T-helper 1 cell treated with Interleukin-12 subunit alpha and Interleukin-12 subunit beta and Interleukin-4 antibody, amounts not matched to agents 30 μg/mL and 1 μg/mL, for 36 hours (primary cell): ENCODE results near the gene GSG1L2.

Experiments
- H3K27ac Mint-ChIP-seq: one replicate; pipeline ENCODE4 v1.8.0; 2021; ENCODE audit warnings: mild to moderate bottlenecking, mixed read lengths
- H3K27me3 Mint-ChIP-seq: one replicate; pipeline ENCODE4 v1.8.0; 2021; ENCODE audit warnings: low read depth, mixed read lengths
- H3K36me3 Mint-ChIP-seq: one replicate; pipeline ENCODE4 v1.8.0; 2021; ENCODE audit warnings: low read depth, mixed read lengths
- H3K4me1 Mint-ChIP-seq: one replicate; pipeline ENCODE4 v1.8.0; 2021; ENCODE audit warnings: low read depth, mixed read lengths
- H3K4me3 Mint-ChIP-seq: one replicate; pipeline ENCODE4 v1.8.0; 2021; ENCODE audit warnings: mild to moderate bottlenecking, moderate library complexity, mixed read lengths
- H3K9me3 Mint-ChIP-seq: one replicate; pipeline ENCODE4 v1.8.0; 2021; ENCODE audit warnings: mixed read lengths

Gene GSG1L2

GRCh38 chr17:9821921-9822320 lies at the start of gene GSG1L2:
Gene GSG1L2, minus strand, starts transcription at chr17:9822079. Its CDS starts 8 bp downstream, at chr17:9822071.
- H3K27me3 Mint-ChIP-seq: no peaks in the 10 kb centered on the region
- no peak within 1 kb of the TSS for H3K27ac Mint-ChIP-seq
- no peaks in the 10 kb centered on the region for H3K36me3 Mint-ChIP-seq
- H3K9me3 Mint-ChIP-seq: no peaks in the 10 kb centered on the region
- H3K4me3 Mint-ChIP-seq: no peak within 1 kb of the TSS
- H3K4me1 Mint-ChIP-seq: no peaks in the 10 kb centered on the region

DNA sequence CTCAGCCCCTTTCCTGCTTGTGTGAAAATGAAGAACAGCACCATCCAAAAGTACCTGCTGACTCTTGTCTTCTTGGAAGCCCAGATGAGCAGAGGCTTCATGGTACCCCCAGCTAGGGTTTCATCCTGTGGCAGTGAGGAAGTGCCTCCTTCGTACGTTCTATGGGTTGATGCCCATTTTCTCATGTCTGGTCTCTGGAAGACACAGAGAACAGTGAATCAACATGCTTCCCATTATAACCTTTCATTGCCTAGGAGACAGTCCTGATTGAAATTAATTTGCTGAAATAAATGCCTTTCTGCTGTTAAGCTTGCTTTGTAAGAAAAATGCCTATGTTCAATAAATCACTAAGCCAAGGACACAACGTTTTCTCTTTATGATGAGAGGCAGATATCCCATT lies 46.7 kb upstream of the GSG1L2 start:
- H3K4me3 Mint-ChIP-seq: no peak overlapping the region
- H3K27me3 Mint-ChIP-seq: no peaks in the 10 kb centered on the region
- no peaks in the 10 kb centered on the region for H3K36me3 Mint-ChIP-seq
- peaks cover 3% of the 10 kb centered on the region for H3K9me3 Mint-ChIP-seq
- H3K4me1 Mint-ChIP-seq: no peaks in the 10 kb centered on the region
- no peak overlapping the region for H3K27ac Mint-ChIP-seq

DNA sequence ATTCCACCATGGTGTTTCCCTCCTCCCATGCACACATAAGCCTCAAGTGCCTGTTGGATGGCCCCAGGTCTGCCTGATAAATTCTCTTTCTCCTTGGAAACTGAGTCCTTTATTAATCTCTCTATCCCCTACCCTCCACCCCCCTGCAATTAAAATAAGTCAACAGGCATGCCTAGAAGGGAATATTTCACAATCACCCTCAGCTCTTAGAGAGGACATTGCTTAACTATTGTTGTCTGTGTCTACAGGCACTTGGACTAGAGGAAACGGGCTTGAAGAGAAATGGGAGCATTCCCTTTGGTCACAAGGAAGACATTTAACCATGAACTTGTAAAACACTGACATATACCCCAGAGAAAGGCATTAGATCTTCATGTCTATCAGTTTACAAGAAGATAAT lies 43.7 kb upstream of the GSG1L2 start:
- H3K36me3 Mint-ChIP-seq: no peaks in the 10 kb centered on the region
- peaks cover 8% of the 10 kb centered on the region for H3K9me3 Mint-ChIP-seq
- no peaks in the 10 kb centered on the region for H3K27me3 Mint-ChIP-seq
- H3K4me3 Mint-ChIP-seq: no peak overlapping the region
- H3K4me1 Mint-ChIP-seq: no peaks in the 10 kb centered on the region
- no peak overlapping the region for H3K27ac Mint-ChIP-seq

DNA sequence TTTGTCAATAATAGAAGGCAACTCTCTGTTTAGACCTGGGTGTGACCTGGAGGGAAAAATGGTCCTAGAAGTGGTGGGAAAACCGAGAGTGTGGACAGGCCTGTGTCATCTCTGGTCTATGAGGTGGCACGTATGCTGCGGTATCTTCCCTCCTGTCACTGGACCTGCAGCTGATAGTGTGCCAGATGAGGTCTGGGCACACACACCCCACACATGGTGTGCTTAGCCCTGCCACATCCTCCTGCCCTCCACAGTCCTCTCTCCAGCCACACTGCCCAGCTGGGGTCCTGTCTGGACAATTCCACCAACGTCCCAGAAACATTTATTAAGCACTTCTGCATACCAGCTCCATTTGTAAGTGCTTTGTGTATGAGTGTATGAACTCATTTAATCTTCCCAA lies 41.1 kb upstream of the GSG1L2 start:
- Mint-ChIP-seq H3K4me1 (no peaks in the 10 kb centered on the region), H3K9me3 (peaks cover 8% of the 10 kb centered on the region), H3K27ac (no peak overlapping the region), H3K27me3 (no peaks in the 10 kb centered on the region), H3K4me3 (no peak overlapping the region), H3K36me3 (no peaks in the 10 kb centered on the region)

DNA sequence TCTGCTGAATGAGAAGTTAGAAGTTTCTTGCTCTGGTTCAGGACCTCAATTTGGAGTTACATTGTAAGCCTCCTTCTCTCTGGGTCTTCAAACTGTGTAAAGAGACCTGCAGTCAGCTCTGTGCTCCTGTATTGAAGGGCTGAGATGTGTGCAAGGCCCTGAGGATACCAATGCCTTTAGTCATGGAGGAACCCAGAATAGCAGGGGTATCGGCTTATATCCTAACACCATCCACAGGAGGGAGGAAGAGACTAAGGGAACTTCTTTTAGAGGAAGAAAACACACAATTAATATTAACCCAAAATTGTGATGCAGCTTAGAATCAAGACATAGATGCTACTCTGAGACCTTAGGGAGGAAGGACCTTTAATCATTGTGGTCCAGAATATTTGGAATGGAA lies 40.3 kb upstream of the GSG1L2 start:
- H3K36me3 Mint-ChIP-seq: no peaks in the 10 kb centered on the region
- H3K9me3 Mint-ChIP-seq: peaks cover 13% of the 10 kb centered on the region
- no peak overlapping the region for H3K27ac Mint-ChIP-seq
- H3K4me3 Mint-ChIP-seq: no peak overlapping the region
- no peaks in the 10 kb centered on the region for H3K4me1 Mint-ChIP-seq
- no peaks in the 10 kb centered on the region for H3K27me3 Mint-ChIP-seq

- H3K36me3 Mint-ChIP-seq: no peaks in the 10 kb centered on the region
- H3K4me1 Mint-ChIP-seq: no peaks in the 10 kb centered on the region
- no peak overlapping the region for H3K27ac Mint-ChIP-seq
- H3K27me3 Mint-ChIP-seq: no peaks in the 10 kb centered on the region
- no peak overlapping the region for H3K4me3 Mint-ChIP-seq
- H3K9me3 Mint-ChIP-seq: peaks cover 13% of the 10 kb centered on the region
Observed at GRCh38 chr17:9860851-9861250, 39.0 kb upstream of the GSG1L2 start.

GRCh38 chr17:9859781-9860180 lies 37.9 kb upstream of the GSG1L2 start:
- H3K27ac Mint-ChIP-seq: no peak overlapping the region
- H3K9me3 Mint-ChIP-seq: peaks cover 9% of the 10 kb centered on the region
- no peaks in the 10 kb centered on the region for H3K36me3 Mint-ChIP-seq
- H3K27me3 Mint-ChIP-seq: no peaks in the 10 kb centered on the region
- H3K4me1 Mint-ChIP-seq: no peaks in the 10 kb centered on the region
- H3K4me3 Mint-ChIP-seq: no peak overlapping the region

GRCh38 chr17:9855036-9855435 lies 33.2 kb upstream of the GSG1L2 start:
- no peaks in the 10 kb centered on the region for H3K4me1 Mint-ChIP-seq
- no peaks in the 10 kb centered on the region for H3K27me3 Mint-ChIP-seq

DNA sequence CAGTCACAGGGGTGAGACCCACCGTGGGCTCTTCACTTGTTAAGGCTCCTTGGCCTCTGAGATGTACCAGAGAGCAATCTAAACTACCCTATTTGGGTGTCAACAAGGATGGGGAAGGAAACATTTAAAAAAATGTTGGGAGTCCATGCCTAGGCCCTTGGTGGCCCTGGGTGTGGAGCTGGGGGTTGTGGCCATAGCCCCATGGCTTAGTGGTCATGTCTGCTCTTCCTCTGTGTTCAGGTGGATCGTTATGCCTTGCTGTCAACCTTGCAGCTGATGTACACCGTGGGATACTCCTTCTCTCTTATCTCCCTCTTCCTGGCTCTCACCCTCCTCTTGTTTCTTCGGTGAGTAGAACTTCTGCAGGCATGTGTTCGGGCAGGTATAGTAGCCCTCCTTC lies 32.4 kb upstream of the GSG1L2 start:
- no peaks in the 10 kb centered on the region for H3K36me3 Mint-ChIP-seq
- H3K4me1 Mint-ChIP-seq: no peaks in the 10 kb centered on the region
- H3K27me3 Mint-ChIP-seq: no peaks in the 10 kb centered on the region
- H3K4me3 Mint-ChIP-seq: no peak overlapping the region
- H3K27ac Mint-ChIP-seq: no peak overlapping the region
- H3K9me3 Mint-ChIP-seq: peaks cover 4% of the 10 kb centered on the region

More at GRCh38 chr17:9855036-9855435, 33.2 kb upstream of the GSG1L2 start:
- peaks cover 4% of the 10 kb centered on the region for H3K9me3 Mint-ChIP-seq
- no peak overlapping the region for H3K4me3 Mint-ChIP-seq
- H3K27ac Mint-ChIP-seq: no peak overlapping the region
- H3K36me3 Mint-ChIP-seq: no peaks in the 10 kb centered on the region

- H3K9me3 Mint-ChIP-seq: no peaks in the 10 kb centered on the region
- H3K36me3 Mint-ChIP-seq: no peaks in the 10 kb centered on the region
- H3K4me1 Mint-ChIP-seq: no peaks in the 10 kb centered on the region
- H3K4me3 Mint-ChIP-seq: no peak overlapping the region
- no peak overlapping the region for H3K27ac Mint-ChIP-seq
- H3K27me3 Mint-ChIP-seq: no peaks in the 10 kb centered on the region
Observed at GRCh38 chr17:9850151-9850550, 28.3 kb upstream of the GSG1L2 start.

DNA sequence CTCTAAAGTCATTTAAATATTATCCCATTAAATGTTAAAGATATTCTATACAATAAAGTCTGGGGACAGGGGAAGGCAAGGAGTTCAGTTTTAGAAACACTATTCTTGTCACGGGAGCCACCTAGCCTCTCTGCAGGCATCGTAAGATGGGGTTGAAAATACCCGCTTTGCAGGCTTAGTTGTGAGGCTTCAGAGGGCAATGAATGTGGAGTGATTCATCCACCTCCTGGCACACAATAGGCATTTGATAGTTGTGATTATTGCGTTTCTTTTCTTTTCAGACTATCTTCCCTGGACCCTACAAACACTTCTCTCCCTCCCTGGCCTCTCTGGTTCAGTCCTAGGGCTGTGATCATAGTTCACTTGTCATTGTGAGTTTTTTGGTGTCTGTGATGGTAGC lies 23.4 kb upstream of the GSG1L2 start:
- H3K4me3 Mint-ChIP-seq: no peak overlapping the region
- H3K4me1 Mint-ChIP-seq: no peaks in the 10 kb centered on the region
- H3K36me3 Mint-ChIP-seq: no peaks in the 10 kb centered on the region
- no peaks in the 10 kb centered on the region for H3K27me3 Mint-ChIP-seq
- no peak overlapping the region for H3K27ac Mint-ChIP-seq
- no peaks in the 10 kb centered on the region for H3K9me3 Mint-ChIP-seq

- H3K4me3 Mint-ChIP-seq: no peak overlapping the region
- H3K4me1 Mint-ChIP-seq: no peaks in the 10 kb centered on the region
- H3K27ac Mint-ChIP-seq: no peak overlapping the region
- no peaks in the 10 kb centered on the region for H3K36me3 Mint-ChIP-seq
- H3K9me3 Mint-ChIP-seq: no peaks in the 10 kb centered on the region
- no peaks in the 10 kb centered on the region for H3K27me3 Mint-ChIP-seq
Observed at GRCh38 chr17:9844153-9844552, 22.3 kb upstream of the GSG1L2 start.

GRCh38 chr17:9843152-9844010 lies 21.5 kb upstream of the GSG1L2 start:
- no peak overlapping the region for H3K27ac Mint-ChIP-seq
- no peaks in the 10 kb centered on the region for H3K9me3 Mint-ChIP-seq
- H3K4me1 Mint-ChIP-seq: no peaks in the 10 kb centered on the region
- no peak overlapping the region for H3K4me3 Mint-ChIP-seq
- H3K36me3 Mint-ChIP-seq: no peaks in the 10 kb centered on the region
- H3K27me3 Mint-ChIP-seq: no peaks in the 10 kb centered on the region

DNA sequence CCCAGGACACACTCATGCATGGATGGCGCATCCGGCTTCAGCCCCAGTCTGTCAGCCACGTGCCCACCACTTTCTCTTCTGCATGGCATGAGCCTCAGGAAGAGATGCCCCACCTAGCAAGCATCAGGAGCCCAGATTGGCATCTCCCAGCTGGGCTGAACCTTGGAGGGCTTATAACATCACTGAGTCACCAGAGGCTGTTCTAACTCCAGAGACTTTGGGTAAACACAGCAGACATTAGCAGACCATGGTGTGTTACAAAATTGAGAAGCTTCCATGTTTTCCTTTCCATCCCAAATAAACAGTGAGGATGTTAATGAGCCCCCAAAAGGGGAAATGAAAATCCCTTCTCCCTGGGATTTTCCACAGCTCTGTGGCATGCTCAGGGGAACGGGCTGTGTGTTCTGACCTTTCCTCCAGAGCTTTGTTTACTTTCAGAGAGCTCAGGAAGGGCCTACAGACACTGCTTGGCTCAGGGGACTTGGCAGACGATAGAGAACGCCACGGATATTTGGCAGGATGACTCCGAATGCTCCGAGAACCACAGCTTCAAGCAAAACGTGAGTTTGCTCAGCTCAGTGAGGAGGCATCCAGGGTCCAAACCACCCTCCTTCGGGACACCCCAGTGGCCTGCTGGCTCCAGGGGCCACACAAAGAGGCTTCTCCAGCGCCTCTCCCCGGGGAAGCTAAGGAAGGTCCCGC lies 20.3 kb upstream of the GSG1L2 start:
- Mint-ChIP-seq H3K36me3 (no peaks in the 10 kb centered on the region), H3K4me1 (no peaks in the 10 kb centered on the region), H3K27me3 (no peaks in the 10 kb centered on the region)

DNA sequence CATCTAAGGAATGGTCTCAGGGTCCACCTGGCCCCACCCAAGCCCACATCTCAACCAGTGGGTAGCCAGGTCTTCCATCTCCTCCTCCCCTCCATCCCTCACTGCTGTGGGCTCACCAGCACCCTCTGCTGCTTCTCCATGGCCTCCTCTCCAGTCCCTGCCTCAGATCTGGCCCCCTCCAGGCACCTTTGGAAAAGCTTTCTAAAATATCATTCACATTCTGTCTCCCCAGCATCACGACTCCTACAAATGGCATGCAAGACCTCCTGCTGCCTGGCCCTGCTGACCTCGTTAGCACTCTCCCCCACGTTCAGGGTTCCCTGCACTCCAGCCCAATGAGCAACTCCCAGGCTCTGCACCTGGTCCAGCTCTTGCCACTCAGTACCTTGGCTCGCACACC lies 17.6 kb upstream of the GSG1L2 start:
- H3K4me1 Mint-ChIP-seq: no peaks in the 10 kb centered on the region
- H3K9me3 Mint-ChIP-seq: no peaks in the 10 kb centered on the region
- H3K27ac Mint-ChIP-seq: no peak overlapping the region
- H3K36me3 Mint-ChIP-seq: no peaks in the 10 kb centered on the region
- no peak overlapping the region for H3K4me3 Mint-ChIP-seq
- H3K27me3 Mint-ChIP-seq: no peaks in the 10 kb centered on the region

More for the DNA sequence above, 20.3 kb upstream of the GSG1L2 start:
- H3K4me3 Mint-ChIP-seq: no peak overlapping the region
- H3K9me3 Mint-ChIP-seq: no peaks in the 10 kb centered on the region
- H3K27ac Mint-ChIP-seq: no peak overlapping the region
